ENCODE measurements around the gene FUCA1.

The FUCA1 gene

GRCh38 chr1:23899070-23899469 lies 31.0 kb upstream of the FUCA1 start:
- Histone ChIP-seq H3K14ac (ENCODE audit: low read length) (no peak overlapping the region), H3K4me3 (ENCODE audit: low read length in 2 of 2) (no peak overlapping the region), H3K4me1 (ENCODE audit: control insufficient read depth in 2 of 2, insufficient read depth in 1 of 2, low read depth in 1 of 2, low read length in 2 of 2) (no peaks in the 10 kb centered on the region), H3K23ac (ENCODE audit: low read depth, low read length, poor library complexity) (no peak overlapping the region), H4K8ac (ENCODE audit: low read depth, low read length) (no peak overlapping the region), H3K4me2 (ENCODE audit: insufficient read depth, low read length, poor library complexity, severe bottlenecking) (no peak overlapping the region), H2AFZ (ENCODE audit: low read length) (no peak overlapping the region), H2BK15ac (ENCODE audit: low read length) (no peak overlapping the region), H3K27me3 (ENCODE audit: control insufficient read depth in 3 of 3, insufficient read depth in 3 of 3, low read depth in 1 of 3, low read length in 3 of 3) (peaks cover 5 to 31% (median 6%) of the 10 kb centered on the region in 3 experiments), H2BK12ac (ENCODE audit: low read length) (no peak overlapping the region), H3K9ac (ENCODE audit: low read depth, low read length, poor library complexity) (no peak overlapping the region), H3K27ac (replicated peaks; ENCODE audit: low read length) (no peak overlapping the region), H3K18ac (ENCODE audit: low read length) (no peak overlapping the region), H3K36me3 (replicated peaks in 1 of 2; ENCODE audit: control insufficient read depth in 2 of 2, insufficient read depth in 2 of 2, low read length in 2 of 2) (no peaks in the 10 kb centered on the region), H4K91ac (ENCODE audit: low read depth, low read length, poor library complexity) (no peak overlapping the region), H2BK5ac (ENCODE audit: low read length) (no peak overlapping the region), H2BK120ac (ENCODE audit: low read depth, low read length) (no peak overlapping the region), H2AK5ac (ENCODE audit: low read depth, low read length) (no peak overlapping the region), H3K79me1 (ENCODE audit: low read depth, low read length) (no peaks in the 10 kb centered on the region), H3K9me3 (replicated peaks in 1 of 2; ENCODE audit: control insufficient read depth in 2 of 2, insufficient read depth in 1 of 2, low read depth in 1 of 2, low read length in 2 of 2) (no peaks in the 10 kb centered on the region), H3K4ac (ENCODE audit: low read length) (no peak overlapping the region)
- whole genome bisulfite sequencing, 2 donors (ENCODE audit: extremely low coverage in 2 of 2, insufficient read length in 2 of 2, insufficient replicate concordance in 1 of 2): no CpG with 5 or more reads among the region's 3 CpGs
- DNase-seq (ENCODE audit: low spot score): no peak

GRCh38 chr1:23897083-23897482 lies 29.0 kb upstream of the FUCA1 start:
- Histone ChIP-seq H3K18ac (ENCODE audit: low read length) (no peak overlapping the region), H2AFZ (ENCODE audit: low read length) (no peak overlapping the region), H3K9ac (ENCODE audit: low read depth, low read length, poor library complexity) (no peak overlapping the region), H2AK5ac (ENCODE audit: low read depth, low read length) (no peak overlapping the region), H3K27ac (replicated peaks; ENCODE audit: low read length) (no peak overlapping the region), H3K4me1 (ENCODE audit: control insufficient read depth in 2 of 2, insufficient read depth in 1 of 2, low read depth in 1 of 2, low read length in 2 of 2) (no peaks in the 10 kb centered on the region), H3K14ac (ENCODE audit: low read length) (no peak overlapping the region), H4K8ac (ENCODE audit: low read depth, low read length) (no peak overlapping the region), H3K4ac (ENCODE audit: low read length) (no peak overlapping the region), H3K23ac (ENCODE audit: low read depth, low read length, poor library complexity) (no peak overlapping the region), H3K27me3 (ENCODE audit: control insufficient read depth in 3 of 3, insufficient read depth in 3 of 3, low read depth in 1 of 3, low read length in 3 of 3) (peaks cover 0 to 12% (median 2%) of the 10 kb centered on the region in 3 experiments), H4K91ac (ENCODE audit: low read depth, low read length, poor library complexity) (no peak overlapping the region), H2BK120ac (ENCODE audit: low read depth, low read length) (no peak overlapping the region), H2BK5ac (ENCODE audit: low read length) (no peak overlapping the region), H3K4me3 (ENCODE audit: low read length in 2 of 2) (no peak overlapping the region), H2BK15ac (ENCODE audit: low read length) (no peak overlapping the region), H3K4me2 (ENCODE audit: insufficient read depth, low read length, poor library complexity, severe bottlenecking) (no peak overlapping the region), H3K79me1 (ENCODE audit: low read depth, low read length) (no peaks in the 10 kb centered on the region), H2BK12ac (ENCODE audit: low read length) (no peak overlapping the region), H3K9me3 (replicated peaks in 1 of 2; ENCODE audit: control insufficient read depth in 2 of 2, insufficient read depth in 1 of 2, low read depth in 1 of 2, low read length in 2 of 2) (no peaks in the 10 kb centered on the region), H3K36me3 (replicated peaks in 1 of 2; ENCODE audit: control insufficient read depth in 2 of 2, insufficient read depth in 2 of 2, low read length in 2 of 2) (no peaks in the 10 kb centered on the region)
- DNase-seq (ENCODE audit: low spot score): no peak
- no CpG with 5 or more reads among the region's 6 CpGs for WGBS, 2 donors (ENCODE audit: extremely low coverage in 2 of 2, insufficient read length in 2 of 2, insufficient replicate concordance in 1 of 2)

GRCh38 chr1:23896491-23896890 lies 28.4 kb upstream of the FUCA1 start:
- no peak overlapping the region for H2AFZ ChIP-seq (ENCODE audit: low read length)
- no peak overlapping the region for H4K8ac ChIP-seq (ENCODE audit: low read depth, low read length)
- H2BK15ac ChIP-seq (ENCODE audit: low read length): no peak overlapping the region
- no peak overlapping the region for H4K91ac ChIP-seq (ENCODE audit: low read depth, low read length, poor library complexity)
- no peak overlapping the region for H3K23ac ChIP-seq (ENCODE audit: low read depth, low read length, poor library complexity)
- H3K79me1 ChIP-seq (ENCODE audit: low read depth, low read length): no peaks in the 10 kb centered on the region
- H3K27me3 ChIP-seq (ENCODE audit: control insufficient read depth in 3 of 3, insufficient read depth in 3 of 3, low read depth in 1 of 3, low read length in 3 of 3): peaks cover 0 to 6% (median 2%) of the 10 kb centered on the region in 3 experiments
- H3K14ac ChIP-seq (ENCODE audit: low read length): no peak overlapping the region
- H3K4me3 ChIP-seq (ENCODE audit: low read length in 2 of 2): no peak overlapping the region
- no peak overlapping the region for H3K27ac ChIP-seq (replicated peaks; ENCODE audit: low read length)
- no peak overlapping the region for H3K9ac ChIP-seq (ENCODE audit: low read depth, low read length, poor library complexity)
- no peaks in the 10 kb centered on the region for H3K9me3 ChIP-seq (replicated peaks in 1 of 2; ENCODE audit: control insufficient read depth in 2 of 2, insufficient read depth in 1 of 2, low read depth in 1 of 2, low read length in 2 of 2)
- WGBS, 2 donors (ENCODE audit: extremely low coverage in 2 of 2, insufficient read length in 2 of 2, insufficient replicate concordance in 1 of 2): no CpG with 5 or more reads among the region's 3 CpGs
- H3K4ac ChIP-seq (ENCODE audit: low read length): no peak overlapping the region
- H2BK120ac ChIP-seq (ENCODE audit: low read depth, low read length): no peak overlapping the region
- no peak overlapping the region for H2AK5ac ChIP-seq (ENCODE audit: low read depth, low read length)
- H3K36me3 ChIP-seq (replicated peaks in 1 of 2; ENCODE audit: control insufficient read depth in 2 of 2, insufficient read depth in 2 of 2, low read length in 2 of 2): no peaks in the 10 kb centered on the region
- H2BK5ac ChIP-seq (ENCODE audit: low read length): no peak overlapping the region
- H2BK12ac ChIP-seq (ENCODE audit: low read length): no peak overlapping the region
- no peaks in the 10 kb centered on the region for H3K4me1 ChIP-seq (ENCODE audit: control insufficient read depth in 2 of 2, insufficient read depth in 1 of 2, low read depth in 1 of 2, low read length in 2 of 2)
- no peak for DNase-seq (ENCODE audit: low spot score)
- no peak overlapping the region for H3K18ac ChIP-seq (ENCODE audit: low read length)
- H3K4me2 ChIP-seq (ENCODE audit: insufficient read depth, low read length, poor library complexity, severe bottlenecking): no peak overlapping the region

GRCh38 chr1:23895993-23896392 lies 27.9 kb upstream of the FUCA1 start:
- no peak overlapping the region for H3K4me2 ChIP-seq (ENCODE audit: insufficient read depth, low read length, poor library complexity, severe bottlenecking)
- no peak for DNase-seq (ENCODE audit: low spot score)
- H3K23ac ChIP-seq (ENCODE audit: low read depth, low read length, poor library complexity): no peak overlapping the region
- no peak overlapping the region for H3K4ac ChIP-seq (ENCODE audit: low read length)
- no peak overlapping the region for H3K27ac ChIP-seq (replicated peaks; ENCODE audit: low read length)
- no peak overlapping the region for H2BK15ac ChIP-seq (ENCODE audit: low read length)
- no peak overlapping the region for H2BK12ac ChIP-seq (ENCODE audit: low read length)
- H2AFZ ChIP-seq (ENCODE audit: low read length): no peak overlapping the region
- no peak overlapping the region for H2BK120ac ChIP-seq (ENCODE audit: low read depth, low read length)
- H3K36me3 ChIP-seq (replicated peaks in 1 of 2; ENCODE audit: control insufficient read depth in 2 of 2, insufficient read depth in 2 of 2, low read length in 2 of 2): no peaks in the 10 kb centered on the region
- H4K91ac ChIP-seq (ENCODE audit: low read depth, low read length, poor library complexity): no peak overlapping the region
- no peak overlapping the region for H2AK5ac ChIP-seq (ENCODE audit: low read depth, low read length)
- no peaks in the 10 kb centered on the region for H3K9me3 ChIP-seq (replicated peaks in 1 of 2; ENCODE audit: control insufficient read depth in 2 of 2, insufficient read depth in 1 of 2, low read depth in 1 of 2, low read length in 2 of 2)
- no CpG with 5 or more reads among the region's 4 CpGs for WGBS, 2 donors (ENCODE audit: extremely low coverage in 2 of 2, insufficient read length in 2 of 2, insufficient replicate concordance in 1 of 2)
- no peaks in the 10 kb centered on the region for H3K4me1 ChIP-seq (ENCODE audit: control insufficient read depth in 2 of 2, insufficient read depth in 1 of 2, low read depth in 1 of 2, low read length in 2 of 2)
- no peak overlapping the region for H3K4me3 ChIP-seq (ENCODE audit: low read length in 2 of 2)
- H3K79me1 ChIP-seq (ENCODE audit: low read depth, low read length): no peaks in the 10 kb centered on the region
- H3K14ac ChIP-seq (ENCODE audit: low read length): no peak overlapping the region
- no peak overlapping the region for H4K8ac ChIP-seq (ENCODE audit: low read depth, low read length)
- no peak overlapping the region for H3K9ac ChIP-seq (ENCODE audit: low read depth, low read length, poor library complexity)
- H3K18ac ChIP-seq (ENCODE audit: low read length): no peak overlapping the region
- no peak overlapping the region for H2BK5ac ChIP-seq (ENCODE audit: low read length)
- H3K27me3 ChIP-seq (ENCODE audit: control insufficient read depth in 3 of 3, insufficient read depth in 3 of 3, low read depth in 1 of 3, low read length in 3 of 3): peaks cover 0 to 2% (median 1%) of the 10 kb centered on the region in 3 experiments
